ENCODE results near the gene ARHGAP15. TPM values are rescaled to one million over a fixed set of nuclear protein-coding genes. Genes with fewer than 3 reads are reported as not detected.

ARHGAP15 gene
- total RNA-seq, 1 donor from 2014 or later: 12.4 TPM

GRCh38 chr2:143719406-143719805, 590.2 kb downstream of the ARHGAP15 start:
- no peak for DNase-seq (ENCODE audit: low spot score)

GRCh38 chr2:143720095-143720664, 591.0 kb downstream of the ARHGAP15 start:
- no peak for DNase-seq (ENCODE audit: low spot score)

- DNase-seq (ENCODE audit: low spot score): no peak
These were observed 596.2 kb downstream of the ARHGAP15 start for GRCh38 chr2:143725400-143725799.

- no peak for DNase-seq (ENCODE audit: low spot score)
These were observed 597.1 kb downstream of the ARHGAP15 start for GRCh38 chr2:143726151-143726845.

- DNase-seq (ENCODE audit: low spot score): no peak
These were observed 599.3 kb downstream of the ARHGAP15 start for GRCh38 chr2:143728498-143728897.

GRCh38 chr2:143729296-143729814, 600.1 kb downstream of the ARHGAP15 start:
- DNase-seq (ENCODE audit: low spot score): no peak

- no peak for DNase-seq (ENCODE audit: low spot score)
These were observed 601.1 kb downstream of the ARHGAP15 start for GRCh38 chr2:143730155-143730952.

- DNase-seq (ENCODE audit: low spot score): no peak
These were observed 601.7 kb downstream of the ARHGAP15 start for GRCh38 chr2:143730953-143731260.

GRCh38 chr2:143732076-143732475, 602.9 kb downstream of the ARHGAP15 start:
- no peak for DNase-seq (ENCODE audit: low spot score)

GRCh38 chr2:143732871-143733270, 603.7 kb downstream of the ARHGAP15 start:
- no peak for DNase-seq (ENCODE audit: low spot score)

- no peak for DNase-seq (ENCODE audit: low spot score)
These were observed 605.3 kb downstream of the ARHGAP15 start for GRCh38 chr2:143734507-143734906.

GRCh38 chr2:143736904-143737303, 607.7 kb downstream of the ARHGAP15 start:
- no peak for DNase-seq (ENCODE audit: low spot score)

GRCh38 chr2:143740431-143740830, 611.2 kb downstream of the ARHGAP15 start:
- DNase-seq (ENCODE audit: low spot score): no peak

GRCh38 chr2:143741205-143741604, 612.0 kb downstream of the ARHGAP15 start:
- no peak for DNase-seq (ENCODE audit: low spot score)

- DNase-seq (ENCODE audit: low spot score): no peak
These were observed 613.4 kb downstream of the ARHGAP15 start for GRCh38 chr2:143742581-143742980.

- no peak for DNase-seq (ENCODE audit: low spot score)
These were observed 614.9 kb downstream of the ARHGAP15 start for GRCh38 chr2:143744114-143744513.

GRCh38 chr2:143745060-143745459, 615.8 kb downstream of the ARHGAP15 start:
- DNase-seq (ENCODE audit: low spot score): no peak

GRCh38 chr2:143754742-143755141, 625.5 kb downstream of the ARHGAP15 start:
- DNase-seq (ENCODE audit: low spot score): no peak

GRCh38 chr2:143758629-143759330, 629.6 kb downstream of the ARHGAP15 start:
- no peak for DNase-seq (ENCODE audit: low spot score)

- DNase-seq (ENCODE audit: low spot score): no peak
These were observed 630.2 kb downstream of the ARHGAP15 start for GRCh38 chr2:143759455-143759854.

- no peak for DNase-seq (ENCODE audit: low spot score)
These were observed 633.1 kb downstream of the ARHGAP15 start for GRCh38 chr2:143762176-143762928.

Measured in ureter (tissue), 1 donor.